Mammary epithelial cell (primary cell): ENCODE data around the gene APOL4.

Experiments
- CTCF ChIP-seq, 2 donors: IDR thresholded peaks in 1 of 2; conservative IDR thresholded peaks in 1 of 2; 2 replicates each; pipeline ENCODE4 v1.5.1; 2011 to 2012; ENCODE audit warnings: inconsistent platforms in 2 of 2, low read length in 2 of 2, mild to moderate bottlenecking in 2 of 2, control low read depth in 1 of 2, low read depth in 1 of 2; ENCODE audit not compliant: insufficient read depth in 1 of 2; ENCODE audit errors: extremely low read depth in 1 of 2
- EZH2 ChIP-seq: IDR thresholded peaks from 2 replicates; pipeline ENCODE4 v1.6.1; 2012; ENCODE audit warnings: low read length, inconsistent platforms, borderline replicate concordance

DNA sequence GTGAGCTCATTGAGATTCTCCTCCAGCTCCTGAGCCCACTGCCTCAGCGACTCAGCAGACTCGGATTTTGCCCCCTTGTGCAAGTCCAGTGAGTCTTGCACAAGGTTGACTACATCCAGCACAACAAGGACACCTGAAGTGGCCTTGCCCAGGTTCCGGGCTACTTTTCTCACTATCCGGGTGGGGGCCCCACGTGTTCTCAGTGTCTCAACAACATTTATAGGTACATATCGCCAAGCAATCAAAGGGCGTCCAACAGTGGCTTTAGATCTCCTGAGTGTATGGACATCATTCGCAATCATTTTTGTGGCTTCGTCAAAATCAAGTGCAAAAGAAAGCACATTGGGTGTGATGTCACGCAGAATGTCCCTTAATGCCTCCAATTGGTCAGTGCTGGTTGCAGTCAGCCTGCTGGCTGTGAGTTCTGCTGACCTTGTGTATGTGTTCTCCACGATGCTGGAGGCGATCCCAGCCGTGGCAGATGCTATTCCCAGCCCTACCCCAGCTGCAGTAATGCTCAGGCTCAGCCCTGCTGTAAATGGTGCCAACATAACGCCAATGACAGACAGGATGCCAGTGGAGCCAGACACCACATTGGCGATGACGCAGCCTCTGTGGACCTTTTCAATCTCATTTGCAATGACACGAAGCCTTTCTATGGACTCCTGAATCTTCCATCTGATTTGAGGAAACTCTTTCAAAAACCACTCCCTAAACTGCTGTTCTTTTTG is 10.3 kb downstream of the APOL4 start:
- TF ChIP-seq CTCF (conservative IDR thresholded peaks at IDR 0.05 in 1 of 2, IDR thresholded peaks at IDR 0.05 in 1 of 2; ENCODE audit: extremely low read depth in 1 of 2, insufficient read depth in 1 of 2, low read depth in 1 of 2, low read length in 2 of 2) (no peak), EZH2 (no peak)
